Activated CD4-positive, alpha-beta T cell treated with anti-CD3 and anti-CD28 coated beads, Interleukin-2, amount 10 ng/mL, durations not matched to agents 7 days and 5 days (primary cell): ENCODE data around the gene PLCL2. TPM values are rescaled to one million over a fixed set of nuclear protein-coding genes. Genes with fewer than 3 reads are reported as not detected.

ENCODE experiments used
- CTCF ChIA-PET: fragments of 350-600 bp; sonication (Branson Sonifier 250); formaldehyde crosslinking; loops from one replicate; lab custom pipeline; 2021; ENCODE audit warnings: antibody characterized with exemption; lab: Charles Lee
- POLR2A ChIA-PET: fragments of 350-600 bp; sonication (Branson Sonifier 250); formaldehyde crosslinking; loops from one replicate; lab custom pipeline; 2021; ENCODE audit warnings: antibody characterized with exemption; lab: Charles Lee
- DNase-seq: peaks from one replicate; pipeline ENCODE4 v3.0.0-alpha.2; 2020
- H3K27ac Mint-ChIP-seq: one replicate; pipeline ENCODE4 v1.8.0; 2021; ENCODE audit warnings: mild to moderate bottlenecking, moderate library complexity, mixed read lengths
- H3K27me3 Mint-ChIP-seq: one replicate; pipeline ENCODE4 v1.8.0; 2021; ENCODE audit warnings: mixed read lengths
- H3K36me3 Mint-ChIP-seq: one replicate; pipeline ENCODE4 v1.8.0; 2021; ENCODE audit warnings: low read depth, mixed read lengths
- H3K4me1 Mint-ChIP-seq: one replicate; pipeline ENCODE4 v1.8.0; 2021; ENCODE audit warnings: mixed read lengths
- H3K4me3 Mint-ChIP-seq: one replicate; pipeline ENCODE4 v1.8.0; 2021; ENCODE audit warnings: mild to moderate bottlenecking, moderate library complexity, mixed read lengths
- H3K9me3 Mint-ChIP-seq: one replicate; pipeline ENCODE4 v1.8.0; 2021; ENCODE audit warnings: mixed read lengths
- total RNA-seq, 2 experiments: library from RNA; stranded (reverse); gene quantifications; one replicate each; pipeline ENCODE4 v1.2.3, GENCODE V29; 2021

The PLCL2 gene
- total RNA-seq, result 10 to 100 TPM; 48.8 to 50.9 TPM

DNA sequence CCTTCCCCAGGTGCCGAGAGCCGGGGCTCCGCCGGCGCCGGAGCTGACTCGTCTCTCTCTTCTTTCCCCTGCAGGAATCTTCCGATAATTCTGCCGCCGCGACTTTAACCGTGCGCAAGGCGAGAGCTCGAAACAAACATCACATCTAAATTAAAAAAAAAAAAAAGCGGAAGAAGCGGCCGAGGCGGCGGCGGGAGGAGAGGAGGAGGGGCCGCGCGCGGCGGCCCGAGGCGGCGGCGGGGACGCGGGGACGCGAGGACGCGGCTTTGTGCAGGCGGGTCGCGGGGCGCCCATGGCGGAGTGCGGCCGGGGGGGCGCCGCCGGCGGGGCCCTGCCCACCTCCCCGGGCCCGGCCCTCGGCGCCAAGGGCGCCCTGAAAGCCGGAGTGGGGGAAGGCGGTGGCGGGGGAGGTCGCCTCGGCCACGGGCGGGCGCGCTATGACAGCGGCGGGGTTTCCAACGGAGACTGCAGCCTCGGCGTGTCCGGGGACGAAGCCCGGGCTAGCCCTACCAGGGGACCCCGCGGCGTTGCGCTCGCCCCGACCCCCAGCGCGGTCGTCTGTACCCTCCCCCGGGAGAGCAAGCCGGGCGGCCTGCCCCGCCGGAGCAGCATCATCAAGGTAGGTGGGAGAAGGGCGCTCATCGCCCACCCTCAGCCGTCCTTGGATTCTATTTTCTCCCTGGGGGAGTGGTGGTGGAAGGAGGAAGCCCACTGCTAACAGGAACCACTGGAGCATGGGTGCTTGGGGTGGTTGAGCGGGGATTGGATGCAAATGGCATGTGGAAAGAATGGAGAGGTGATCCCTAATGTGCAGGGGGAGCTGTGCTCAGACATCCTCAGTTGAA is at the start of gene PLCL2:
PLCL2 (plus strand) TSS at position 208 of the 845 bp plus-strand sequence; CDS start at position 293, 85 bp downstream.
- peaks cover 10% of the 10 kb centered on the region for H3K36me3 Mint-ChIP-seq
- peak within 1 kb of the TSS; percentile 98 for H3K27ac Mint-ChIP-seq
- H3K27me3 Mint-ChIP-seq, result peaks cover 4% of the 10 kb centered on the region
- H3K9me3 Mint-ChIP-seq, result no peaks in the 10 kb centered on the region
- POLR2A ChIA-PET, result interaction anchor here (0.7 kb wide), 1 partner anchor 1457 kb away, joined by 3 read pairs; no protein-coding TSS in a partner anchor
- H3K4me1 Mint-ChIP-seq, result peaks cover 43% of the 10 kb centered on the region
- peak; percentile 78 for DNase-seq
- CTCF ChIA-PET, result interaction anchor here (0.6 to 2.7 kb wide), 14 partner anchors 12 to 983 kb away, joined by 3 to 19 read pairs (median 4); no protein-coding TSS in a partner anchor
- H3K4me3 Mint-ChIP-seq, result peak within 1 kb of the TSS; percentile 93

DNA sequence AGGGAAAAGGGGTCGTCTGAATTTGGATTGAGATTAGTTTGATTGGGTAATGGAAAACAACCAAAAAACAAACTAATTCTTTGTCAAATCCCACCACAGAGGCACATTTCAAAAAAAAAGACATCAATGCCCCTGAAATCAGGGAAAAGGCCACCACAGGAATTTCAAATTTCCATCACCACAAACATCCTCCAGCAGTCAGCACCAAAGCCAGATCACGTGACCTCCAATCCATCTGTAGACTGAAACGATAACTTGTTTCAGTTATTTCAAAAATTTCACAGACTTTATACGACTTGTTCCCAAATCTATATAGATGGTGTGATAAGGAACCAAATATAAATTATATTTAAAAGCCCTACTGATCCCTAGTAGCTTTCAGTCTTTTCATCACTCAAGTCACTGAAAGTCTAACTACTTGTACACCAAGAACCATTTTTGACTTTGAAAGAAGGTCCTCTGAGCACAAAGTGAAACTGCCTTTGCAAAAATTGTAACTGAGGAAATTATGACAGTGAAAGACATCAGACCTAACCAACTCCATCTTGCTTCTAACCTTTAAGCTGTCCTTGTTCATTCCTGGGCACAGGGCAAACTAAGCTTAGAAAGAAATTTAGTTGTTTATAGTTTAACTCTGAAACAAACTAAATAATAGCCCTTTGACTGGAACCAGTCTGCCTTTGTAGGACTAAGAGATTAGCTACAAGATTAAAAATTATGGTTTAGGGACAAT is 48.1 kb upstream of the PLCL2 start:
- Mint-ChIP-seq H3K27ac (no peak overlapping the region), H3K4me3 (no peak overlapping the region), H3K4me1 (peaks cover 46% of the 10 kb centered on the region), H3K27me3 (no peaks in the 10 kb centered on the region), H3K36me3 (no peaks in the 10 kb centered on the region), H3K9me3 (no peaks in the 10 kb centered on the region)
- ChIA-PET CTCF (interaction anchor here (0.9 to 1.0 kb wide), 2 partner anchors 12 to 13 kb away, joined by 3 read pairs; no protein-coding TSS in a partner anchor), POLR2A (no interaction called here)
- DNase-seq, result no peak

DNA sequence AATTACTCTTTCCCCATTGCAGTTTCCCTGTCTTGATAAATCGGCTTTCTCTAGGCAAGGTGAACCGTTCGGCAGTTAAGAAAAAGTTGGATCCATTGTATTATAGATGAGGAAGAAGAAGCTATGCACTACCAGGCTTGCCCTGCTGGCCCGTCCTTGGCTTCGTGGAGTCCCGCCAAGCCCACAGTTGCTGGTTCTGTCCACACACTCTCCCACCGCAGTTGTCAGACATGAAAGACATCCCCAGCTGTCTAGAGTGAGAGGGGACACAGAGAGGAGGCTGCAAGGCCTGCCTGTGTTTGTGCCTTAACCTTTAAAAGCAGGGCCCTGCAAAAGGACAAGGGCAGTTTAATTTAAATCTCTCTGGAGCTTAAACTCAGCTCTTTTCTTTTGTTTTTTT is 47.2 kb upstream of the PLCL2 start:
- H3K36me3 Mint-ChIP-seq, result no peaks in the 10 kb centered on the region
- peaks cover 55% of the 10 kb centered on the region for H3K4me1 Mint-ChIP-seq
- DNase-seq, result no peak
- peak overlapping the region; percentile 17 for H3K4me3 Mint-ChIP-seq
- H3K27me3 Mint-ChIP-seq, result no peaks in the 10 kb centered on the region
- H3K9me3 Mint-ChIP-seq, result no peaks in the 10 kb centered on the region
- CTCF ChIA-PET, result interaction anchor here (0.9 to 1.5 kb wide), 3 partner anchors 9 to 35 kb away, joined by 3 to 5 read pairs (median 5); no protein-coding TSS in a partner anchor
- POLR2A ChIA-PET, result no interaction called here
- no peak overlapping the region for H3K27ac Mint-ChIP-seq

DNA sequence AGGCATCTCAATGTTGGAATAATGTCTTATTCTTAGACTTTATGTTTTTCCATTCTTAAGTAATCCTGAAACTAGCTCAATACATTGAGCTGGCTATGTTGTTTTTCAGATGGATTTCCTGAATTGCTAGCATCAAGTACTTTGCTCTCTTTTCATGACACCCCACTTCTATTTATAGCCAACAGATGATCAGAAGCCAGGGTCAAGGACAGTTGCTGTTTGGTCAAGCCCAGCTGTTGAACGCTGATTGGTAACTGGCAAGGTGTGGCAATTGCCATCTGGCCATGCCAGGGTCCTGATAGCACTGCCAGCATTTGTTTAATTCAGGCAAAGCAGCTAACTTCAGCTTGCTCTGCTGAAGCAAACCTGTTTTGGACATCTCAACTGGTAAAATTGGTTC is 46.2 kb upstream of the PLCL2 start:
- Mint-ChIP-seq H3K9me3 (no peaks in the 10 kb centered on the region), H3K27ac (no peak overlapping the region), H3K27me3 (no peaks in the 10 kb centered on the region), H3K4me3 (no peak overlapping the region), H3K4me1 (peaks cover 64% of the 10 kb centered on the region), H3K36me3 (no peaks in the 10 kb centered on the region)
- no peak for DNase-seq
- ChIA-PET CTCF (interaction anchor here (0.6 to 1.5 kb wide), 4 partner anchors 34 to 58 kb away, joined by 3 to 5 read pairs (median 3); no protein-coding TSS in a partner anchor), POLR2A (no interaction called here)

DNA sequence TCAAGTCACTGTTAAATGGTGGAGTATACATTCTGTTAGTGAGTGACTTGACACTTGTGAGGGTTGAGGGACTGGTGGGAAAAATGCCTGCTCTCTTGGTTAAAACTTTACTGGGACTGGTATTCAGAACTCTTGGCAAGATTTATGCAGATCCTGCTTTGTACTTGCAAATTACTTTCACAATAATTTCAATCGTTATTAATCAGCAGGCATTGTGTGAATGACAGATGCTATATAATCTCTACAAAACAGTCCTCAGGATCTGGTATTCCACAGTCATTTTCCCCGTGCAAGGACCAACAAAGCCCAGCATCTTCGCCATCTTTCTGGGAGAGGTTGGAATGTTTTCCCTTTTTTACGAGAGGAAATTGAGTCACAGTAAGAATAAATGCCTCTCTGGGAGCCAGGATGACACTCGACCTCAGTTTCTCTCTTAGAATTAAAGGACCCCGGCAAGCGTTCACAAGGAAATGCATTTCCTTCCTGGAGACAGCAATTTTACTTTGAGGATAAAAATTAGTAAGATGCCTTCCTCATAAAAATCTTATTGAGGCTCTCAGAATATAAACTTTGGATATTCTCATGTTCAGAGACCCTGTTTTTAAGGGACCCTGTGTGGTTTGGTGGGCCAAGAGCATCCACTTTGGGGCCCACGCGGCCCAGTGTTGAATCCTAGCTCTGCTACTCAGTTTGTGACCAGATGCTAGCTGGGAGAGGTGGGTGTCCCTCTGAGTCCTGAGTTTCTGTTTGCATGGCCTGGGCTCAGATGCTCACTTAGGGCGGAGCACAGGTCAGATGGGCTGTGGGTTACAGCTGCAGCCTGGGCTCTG is 45.3 kb upstream of the PLCL2 start:
- H3K9me3 Mint-ChIP-seq, result no peaks in the 10 kb centered on the region
- H3K36me3 Mint-ChIP-seq, result no peaks in the 10 kb centered on the region
- no peak overlapping the region for H3K27ac Mint-ChIP-seq
- CTCF ChIA-PET, result interaction anchor here (0.8 to 1.5 kb wide), 3 partner anchors 33 to 49 kb away, joined by 3 to 5 read pairs (median 3); no protein-coding TSS in a partner anchor
- no peaks in the 10 kb centered on the region for H3K27me3 Mint-ChIP-seq
- DNase-seq, result no peak
- peaks cover 72% of the 10 kb centered on the region for H3K4me1 Mint-ChIP-seq
- H3K4me3 Mint-ChIP-seq, result no peak overlapping the region
- POLR2A ChIA-PET, result no interaction called here

DNA sequence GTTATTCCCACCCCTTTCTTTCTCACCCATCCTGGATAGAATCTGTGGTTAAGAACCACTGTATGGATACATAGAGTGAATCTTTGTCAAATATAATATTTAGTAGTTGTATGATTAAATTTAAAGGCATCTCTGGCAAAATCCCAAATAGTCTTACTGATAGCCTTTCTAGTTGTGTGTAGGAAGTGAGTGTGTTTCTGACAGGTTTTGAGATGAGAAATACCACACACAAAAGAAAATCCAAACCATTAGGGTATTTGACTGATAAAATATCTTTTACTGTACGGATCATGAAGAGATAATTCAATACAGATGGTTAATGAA is 44.7 kb upstream of the PLCL2 start:
- H3K36me3 Mint-ChIP-seq, result no peaks in the 10 kb centered on the region
- H3K9me3 Mint-ChIP-seq, result no peaks in the 10 kb centered on the region
- no peak overlapping the region for H3K4me3 Mint-ChIP-seq
- ChIA-PET POLR2A (no interaction called here), CTCF (no interaction called here)
- H3K27me3 Mint-ChIP-seq, result no peaks in the 10 kb centered on the region
- peak overlapping the region; percentile 41 for H3K27ac Mint-ChIP-seq
- no peak for DNase-seq
- peaks cover 77% of the 10 kb centered on the region for H3K4me1 Mint-ChIP-seq

DNA sequence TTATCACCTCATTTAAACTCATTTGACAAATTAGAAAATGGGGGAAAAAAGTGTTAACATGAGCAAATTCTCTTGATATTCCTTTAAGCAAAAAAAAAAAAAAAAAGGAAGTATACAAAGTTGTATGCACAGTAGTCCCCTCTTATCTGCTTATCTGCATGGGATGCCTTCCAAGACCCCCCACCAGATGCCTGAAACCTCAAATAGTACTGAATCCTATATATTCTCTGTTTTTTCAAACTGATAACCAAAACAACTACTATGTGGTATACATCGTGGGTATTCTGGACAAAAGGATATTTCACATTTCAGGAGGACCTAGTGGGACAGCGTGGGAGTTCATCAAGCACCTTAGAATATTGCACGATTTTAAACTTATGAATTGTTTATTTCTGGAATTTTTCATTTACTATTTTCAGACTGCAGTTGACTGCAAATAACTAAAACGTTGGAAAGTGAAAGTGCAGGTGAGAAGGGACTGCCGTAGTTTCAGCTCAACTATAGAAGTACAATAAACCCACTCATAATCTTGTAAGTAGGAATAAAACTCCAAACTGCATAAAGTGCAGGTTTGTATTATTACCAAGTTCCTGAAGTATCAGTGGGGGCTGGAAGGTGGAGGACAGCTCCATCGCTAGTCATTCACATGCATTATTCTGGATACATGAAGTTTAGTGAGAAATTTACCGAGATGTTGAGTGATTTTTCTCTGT is 43.6 kb upstream of the PLCL2 start:
- POLR2A ChIA-PET, result no interaction called here
- Mint-ChIP-seq H3K27me3 (no peaks in the 10 kb centered on the region), H3K36me3 (no peaks in the 10 kb centered on the region), H3K9me3 (no peaks in the 10 kb centered on the region), H3K4me1 (peaks cover 83% of the 10 kb centered on the region), H3K4me3 (peak overlapping the region; percentile 71), H3K27ac (peak overlapping the region; percentile 98)
- CTCF ChIA-PET, result interaction anchor here (0.6 to 3.1 kb wide), 2 partner anchors 12 to 1246 kb away, joined by 3 to 13 read pairs; no protein-coding TSS in a partner anchor
- no peak for DNase-seq

DNA sequence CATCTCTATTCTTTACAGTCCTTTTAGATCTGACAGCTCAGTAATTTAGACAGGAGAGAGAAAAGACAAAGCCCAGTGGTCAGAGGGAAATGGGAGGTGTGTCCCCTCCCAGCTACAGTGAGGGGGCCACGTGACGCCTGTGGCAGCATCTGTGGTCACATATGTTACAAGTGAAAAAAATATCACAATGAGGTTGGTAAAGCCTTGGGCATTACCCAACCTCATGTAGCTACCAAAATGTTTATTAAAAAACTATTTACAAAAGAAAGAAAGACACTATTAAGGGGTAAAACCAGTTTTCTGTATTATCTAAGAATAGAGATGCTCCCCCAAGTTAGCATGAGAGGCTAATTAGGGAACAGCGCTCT is 42.9 kb upstream of the PLCL2 start:
- peak; percentile 69 for DNase-seq
- peak overlapping the region; percentile 71 for H3K4me3 Mint-ChIP-seq
- peaks cover 88% of the 10 kb centered on the region for H3K4me1 Mint-ChIP-seq
- no peaks in the 10 kb centered on the region for H3K9me3 Mint-ChIP-seq
- H3K27ac Mint-ChIP-seq, result peak overlapping the region; percentile 98
- peaks cover 3% of the 10 kb centered on the region for H3K36me3 Mint-ChIP-seq
- POLR2A ChIA-PET, result interaction anchor here (1.2 kb wide), 1 partner anchor 254 kb away, joined by 3 read pairs; no protein-coding TSS in a partner anchor
- CTCF ChIA-PET, result interaction anchor here (0.6 to 3.1 kb wide), 6 partner anchors 11 to 1247 kb away, joined by 3 to 13 read pairs (median 4); partner anchors contain the start of gene PLCL2
- H3K27me3 Mint-ChIP-seq, result no peaks in the 10 kb centered on the region

DNA sequence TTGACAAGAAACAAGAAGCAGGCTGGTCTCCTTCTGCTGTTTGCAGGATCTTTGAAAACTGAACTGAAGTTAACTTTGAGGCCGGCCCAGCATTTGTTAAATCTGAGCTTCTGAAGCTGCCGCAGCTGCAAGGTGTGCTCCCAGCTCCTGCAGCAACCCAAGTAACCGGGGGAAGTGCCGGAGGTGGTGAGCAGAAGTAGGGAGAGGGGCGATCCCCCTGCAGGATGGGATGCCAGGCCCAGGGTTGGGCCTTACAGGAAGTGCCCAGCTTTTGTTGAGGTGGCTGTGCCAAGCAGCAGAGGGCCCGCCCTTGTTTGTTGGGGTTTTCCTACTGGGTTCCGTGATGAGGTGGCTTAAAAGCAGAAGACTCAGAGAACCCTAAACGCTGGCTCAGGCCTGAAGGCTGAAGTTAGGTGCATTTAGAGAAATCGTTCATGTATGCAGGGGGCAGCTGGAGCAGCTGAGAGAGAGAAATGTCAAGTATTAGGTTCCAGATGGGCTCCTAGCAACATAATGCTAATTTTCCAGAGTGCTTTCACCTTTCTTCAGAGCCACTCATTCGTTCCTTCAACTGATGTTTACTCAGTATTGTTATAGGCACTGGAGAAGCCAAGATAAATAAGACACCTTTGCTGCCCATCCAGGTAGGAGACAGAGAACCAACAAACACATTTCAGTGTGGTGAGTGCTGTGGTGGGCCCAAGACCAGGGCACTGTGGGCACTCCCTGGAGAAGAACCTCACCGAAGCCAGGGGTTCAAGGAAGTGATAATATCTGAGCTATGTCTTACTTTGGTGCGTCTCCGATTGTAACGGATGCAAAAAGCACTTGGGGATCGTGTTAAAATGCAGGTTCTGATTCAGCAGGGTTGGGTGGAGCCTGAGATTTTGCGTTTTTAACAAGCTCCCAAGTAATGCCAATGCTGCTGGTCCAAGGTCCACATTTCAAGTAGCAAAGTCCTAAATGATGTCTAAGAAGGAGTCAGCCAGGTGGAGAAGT is 42.2 kb upstream of the PLCL2 start:
- DNase-seq, result peak; percentile 87
- Mint-ChIP-seq H3K9me3 (no peaks in the 10 kb centered on the region), H3K27me3 (no peaks in the 10 kb centered on the region), H3K27ac (peak overlapping the region; percentile 98), H3K4me3 (peak overlapping the region; percentile 71), H3K36me3 (peaks cover 4% of the 10 kb centered on the region), H3K4me1 (peaks cover 83% of the 10 kb centered on the region)
- POLR2A ChIA-PET, result interaction anchor here (0.6 to 1.2 kb wide), 2 partner anchors 64 to 255 kb away, joined by 3 read pairs; no protein-coding TSS in a partner anchor
- CTCF ChIA-PET, result interaction anchor here (0.6 to 3.1 kb wide), 10 partner anchors 8 to 1020 kb away, joined by 3 to 13 read pairs (median 3); partner anchors contain the start of gene PLCL2

DNA sequence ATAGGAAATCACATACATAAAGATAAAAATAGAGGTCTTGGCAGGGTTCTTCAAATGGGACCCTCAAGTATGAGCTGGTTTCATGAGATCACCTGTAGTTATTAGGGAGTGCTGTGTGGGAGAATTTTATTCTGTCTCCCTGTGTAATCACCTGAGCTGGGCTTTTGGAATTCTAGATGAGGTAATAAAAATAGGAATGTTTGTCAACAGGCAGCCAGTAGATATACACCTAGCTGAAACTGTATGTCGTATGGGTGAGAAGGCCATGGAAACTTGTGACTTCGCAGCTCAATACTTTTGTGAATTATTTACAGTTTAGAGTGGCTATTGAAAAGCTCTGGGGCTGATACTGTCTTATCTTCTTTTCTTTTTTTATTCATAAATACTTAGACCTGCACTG is 40.5 kb upstream of the PLCL2 start:
- POLR2A ChIA-PET, result interaction anchor here (0.5 kb wide), 1 partner anchor 9 kb away, joined by 4 read pairs; no protein-coding TSS in a partner anchor
- no peaks in the 10 kb centered on the region for H3K27me3 Mint-ChIP-seq

More for the DNA sequence above, 40.5 kb upstream of the PLCL2 start:
- CTCF ChIA-PET, result interaction anchor here (0.5 to 1.3 kb wide), 2 partner anchors 15 to 16 kb away, joined by 3 to 4 read pairs; no protein-coding TSS in a partner anchor
- H3K27ac Mint-ChIP-seq, result peak overlapping the region; percentile 98
- peaks cover 5% of the 10 kb centered on the region for H3K36me3 Mint-ChIP-seq
- no peak overlapping the region for H3K4me3 Mint-ChIP-seq
- no peaks in the 10 kb centered on the region for H3K9me3 Mint-ChIP-seq
- no peak for DNase-seq
- peaks cover 80% of the 10 kb centered on the region for H3K4me1 Mint-ChIP-seq
